ENCODE measurements around the gene KNDC1. TPM values are rescaled to one million over a fixed set of nuclear protein-coding genes. Genes with fewer than 3 reads are reported as not detected.

KNDC1 gene
- total RNA-seq, 1 experiment from 2014 or later, result 15.7 TPM

DNA sequence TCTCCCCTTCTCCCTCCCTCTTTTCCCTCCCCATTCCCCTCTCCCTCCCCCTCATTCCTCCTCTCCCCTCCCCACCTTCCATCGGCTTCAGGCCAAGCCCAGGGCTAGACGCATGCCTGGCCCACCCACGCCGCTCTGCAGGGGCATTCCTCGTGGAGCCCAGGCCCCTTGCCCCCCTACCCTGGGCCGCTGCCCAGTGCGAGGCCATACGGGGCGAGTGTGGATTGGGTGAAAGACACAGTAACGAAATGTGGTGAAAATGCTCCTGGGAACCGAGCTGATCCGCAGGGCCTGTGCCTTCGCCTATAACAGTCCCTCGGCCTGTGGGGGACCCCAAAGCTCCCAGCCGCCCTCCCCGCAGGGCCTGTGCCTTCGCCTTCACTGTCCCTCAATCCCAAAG lies 44.0 kb upstream of the KNDC1 start:
- DNase-seq, result no peak
- no peak overlapping the region for H3K9ac ChIP-seq (ENCODE audit: extremely low read depth, insufficient read length, low read length)
- no CpG with 5 or more reads among the region's 17 CpGs for WGBS (ENCODE audit: extremely low coverage, insufficient read length, low lambda C conversion rate)
- H3K23ac ChIP-seq (ENCODE audit: insufficient read length, low read depth, low read length), result no peak overlapping the region
- Mint-ChIP-seq H3K27me3 (ENCODE audit: low read depth) (peaks cover 6% of the 10 kb centered on the region), H3K27ac (no peak overlapping the region), H3K9me3 (peaks cover 20 to 28% of the 10 kb centered on the region in 2 experiments), H3K36me3 (ENCODE audit: insufficient read depth in 1 of 3, low read depth in 3 of 3) (peaks cover 0 to 7% (median 0%) of the 10 kb centered on the region in 3 experiments; a peak in 2 of 7 replicates), H3K4me1 (no peaks in the 10 kb centered on the region), H3K4me3 (no peak overlapping the region)
- no peak overlapping the region for H3T11ph ChIP-seq (ENCODE audit: low read length)
- H3K4ac ChIP-seq (ENCODE audit: low read depth, low read length), result no peak overlapping the region
- H3K27ac ChIP-seq (ENCODE audit: insufficient read length, low read depth, low read length), result no peak overlapping the region
- no peak overlapping the region for H3K4me2 ChIP-seq (ENCODE audit: insufficient read depth, insufficient read length, low read length)
- H4K5ac ChIP-seq (ENCODE audit: insufficient read length, low read depth, low read length), result no peak overlapping the region
- no peak overlapping the region for H2BK120ac ChIP-seq (ENCODE audit: low read depth, low read length, poor library complexity, severe bottlenecking)
- H2BK15ac ChIP-seq (ENCODE audit: low read depth, low read length), result no peak overlapping the region
- H4K8ac ChIP-seq (replicated peaks; ENCODE audit: insufficient read length, low read depth, low read length), result no peak overlapping the region
- no peaks in the 10 kb centered on the region for H3K79me2 ChIP-seq (ENCODE audit: insufficient read depth, low read length)
- H3K9me3 ChIP-seq (ENCODE audit: control insufficient read depth, low read depth, low read length), result no peaks in the 10 kb centered on the region
- no peak overlapping the region for H2BK5ac ChIP-seq (ENCODE audit: insufficient read length, low read length)
- no peak overlapping the region for H3K14ac ChIP-seq (ENCODE audit: insufficient read depth, low read length)
- H3K4me1 ChIP-seq (ENCODE audit: insufficient read depth, low read length), result no peaks in the 10 kb centered on the region
- no peak overlapping the region for H2BK20ac ChIP-seq (ENCODE audit: low read depth, low read length, poor library complexity, severe bottlenecking)
- H4K91ac ChIP-seq (ENCODE audit: insufficient read length, low read depth, low read length), result no peak overlapping the region
- no peak overlapping the region for H3K18ac ChIP-seq (ENCODE audit: insufficient read length, low read depth, low read length)
- H4K20me1 ChIP-seq (ENCODE audit: control insufficient read depth, insufficient read depth, insufficient read length), result no peaks in the 10 kb centered on the region
- TF ChIP-seq, protein P1, sequence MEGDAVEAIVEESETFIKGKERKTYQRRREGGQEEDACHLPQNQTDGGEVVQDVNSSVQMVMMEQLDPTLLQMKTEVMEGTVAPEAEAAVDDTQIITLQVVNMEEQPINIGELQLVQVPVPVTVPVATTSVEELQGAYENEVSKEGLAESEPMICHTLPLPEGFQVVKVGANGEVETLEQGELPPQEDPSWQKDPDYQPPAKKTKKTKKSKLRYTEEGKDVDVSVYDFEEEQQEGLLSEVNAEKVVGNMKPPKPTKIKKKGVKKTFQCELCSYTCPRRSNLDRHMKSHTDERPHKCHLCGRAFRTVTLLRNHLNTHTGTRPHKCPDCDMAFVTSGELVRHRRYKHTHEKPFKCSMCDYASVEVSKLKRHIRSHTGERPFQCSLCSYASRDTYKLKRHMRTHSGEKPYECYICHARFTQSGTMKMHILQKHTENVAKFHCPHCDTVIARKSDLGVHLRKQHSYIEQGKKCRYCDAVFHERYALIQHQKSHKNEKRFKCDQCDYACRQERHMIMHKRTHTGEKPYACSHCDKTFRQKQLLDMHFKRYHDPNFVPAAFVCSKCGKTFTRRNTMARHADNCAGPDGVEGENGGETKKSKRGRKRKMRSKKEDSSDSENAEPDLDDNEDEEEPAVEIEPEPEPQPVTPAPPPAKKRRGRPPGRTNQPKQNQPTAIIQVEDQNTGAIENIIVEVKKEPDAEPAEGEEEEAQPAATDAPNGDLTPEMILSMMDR (conservative IDR thresholded peaks at IDR 0.05), result no peak
- H3K27me3 ChIP-seq (ENCODE audit: insufficient read depth, low read length), result no peaks in the 10 kb centered on the region
- no peak overlapping the region for H3K56ac ChIP-seq (ENCODE audit: insufficient read length, low read depth, low read length)
- no peak overlapping the region for H2AK5ac ChIP-seq (ENCODE audit: insufficient read length, low read length)
- no peaks in the 10 kb centered on the region for H3K23me2 ChIP-seq (ENCODE audit: insufficient read length, low read depth, low read length, poor library complexity, severe bottlenecking)
- no peaks in the 10 kb centered on the region for H3K79me1 ChIP-seq (ENCODE audit: insufficient read depth, low read depth, low read length, poor library complexity, severe bottlenecking)
- no peak overlapping the region for H2AFZ ChIP-seq (ENCODE audit: low read length)
- H2BK12ac ChIP-seq (ENCODE audit: insufficient read length, low read depth, low read length), result no peak overlapping the region

All from H9 (cell line).